HG03045 (cell line): ENCODE results near the gene CHD1L.
"Not testable (repeated sequence)": the region's sequence is repeated elsewhere in the genome, so short reads cannot be mapped to it uniquely, and the experiment has no call there.

Experiments
- ATAC-seq: cut with Tn5 transposase; IDR thresholded peaks from one replicate; pipeline ENCODE4 v1.9.1; 2021; ENCODE audit warnings: mild to moderate bottlenecking, moderate library complexity; ENCODE audit not compliant: unreplicated experiment

Gene CHD1L

DNA sequence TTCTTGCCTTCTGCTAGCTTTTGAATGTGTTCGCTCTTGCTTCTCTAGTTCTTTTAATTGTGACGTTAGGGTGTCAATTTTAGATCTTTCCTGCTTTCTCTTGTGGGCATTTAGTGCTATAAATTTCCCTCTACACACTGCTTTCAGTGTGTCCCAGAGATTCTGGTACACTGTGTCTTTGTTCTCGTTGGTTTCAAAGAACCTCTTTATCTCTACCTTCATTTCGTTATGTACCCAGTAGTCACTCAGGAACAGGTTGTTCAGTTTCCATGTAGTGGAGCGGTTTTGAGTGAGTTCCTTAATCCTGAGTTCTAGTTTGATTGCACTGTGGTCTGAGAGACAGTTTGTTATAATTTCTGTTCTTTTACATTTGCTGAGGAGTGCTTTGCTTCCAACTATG is 11.5 kb upstream of the CHD1L start:
- not testable (repeated sequence) for ATAC-seq

DNA sequence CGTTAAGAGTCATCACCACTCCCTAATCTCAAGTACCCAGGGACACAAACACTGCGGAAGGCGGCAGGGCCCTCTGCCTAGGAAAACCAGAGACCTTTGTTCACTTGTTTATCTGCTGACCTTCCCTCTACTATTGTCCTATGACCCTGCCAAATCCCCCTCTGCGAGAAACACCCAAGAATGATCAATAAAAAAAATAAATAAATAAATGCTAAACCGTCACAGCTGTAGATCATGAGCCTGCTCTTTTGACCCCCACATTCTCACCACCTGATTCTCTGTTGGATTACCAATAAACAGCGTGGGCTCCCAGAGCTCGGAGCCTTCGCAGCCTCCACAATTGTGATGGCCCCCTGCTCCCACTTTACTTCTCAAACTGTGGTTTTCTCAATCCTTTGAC is 8.6 kb upstream of the CHD1L start:
- not testable (repeated sequence) for ATAC-seq

DNA sequence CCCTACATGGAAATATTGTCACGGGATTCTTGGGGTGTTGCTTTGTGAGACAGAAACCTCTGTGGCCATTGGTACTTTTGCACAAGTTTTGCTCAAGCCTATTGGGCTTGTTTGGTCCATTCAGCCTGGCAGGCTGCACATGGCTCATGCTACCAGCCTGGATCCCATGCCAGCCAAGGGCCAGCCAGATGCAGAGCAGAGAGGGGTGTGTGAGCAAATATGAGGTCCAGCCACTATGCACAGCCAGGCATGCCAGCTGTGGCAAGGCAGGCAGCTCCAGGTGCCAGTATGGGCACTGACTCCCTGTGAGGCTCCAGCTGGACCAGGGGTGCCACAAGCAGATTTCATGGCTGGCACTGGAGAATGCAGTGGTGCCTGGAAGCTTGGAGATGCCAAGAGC is 6.7 kb upstream of the CHD1L start:
- ATAC-seq: no peak

DNA sequence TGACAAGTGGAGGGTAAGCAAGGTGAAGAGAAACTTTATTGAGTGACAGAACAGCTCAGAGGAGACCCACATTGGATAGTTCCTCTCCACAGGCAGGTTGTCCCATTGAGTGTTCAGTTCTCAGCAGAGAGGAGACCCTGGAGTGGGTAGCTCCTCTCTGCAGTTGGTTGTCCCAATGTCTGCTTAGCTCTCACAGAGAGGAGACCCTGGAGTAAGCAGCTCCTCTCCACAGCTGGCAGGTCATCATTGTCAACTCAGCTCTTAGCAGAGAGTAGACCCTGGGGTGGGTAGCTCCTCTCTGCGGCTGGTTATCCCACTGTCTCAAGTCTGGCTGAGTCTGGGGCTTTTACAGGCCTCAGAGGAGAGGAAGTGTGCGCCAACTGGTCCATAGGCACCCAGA is 6.0 kb upstream of the CHD1L start:
- no peak for ATAC-seq

DNA sequence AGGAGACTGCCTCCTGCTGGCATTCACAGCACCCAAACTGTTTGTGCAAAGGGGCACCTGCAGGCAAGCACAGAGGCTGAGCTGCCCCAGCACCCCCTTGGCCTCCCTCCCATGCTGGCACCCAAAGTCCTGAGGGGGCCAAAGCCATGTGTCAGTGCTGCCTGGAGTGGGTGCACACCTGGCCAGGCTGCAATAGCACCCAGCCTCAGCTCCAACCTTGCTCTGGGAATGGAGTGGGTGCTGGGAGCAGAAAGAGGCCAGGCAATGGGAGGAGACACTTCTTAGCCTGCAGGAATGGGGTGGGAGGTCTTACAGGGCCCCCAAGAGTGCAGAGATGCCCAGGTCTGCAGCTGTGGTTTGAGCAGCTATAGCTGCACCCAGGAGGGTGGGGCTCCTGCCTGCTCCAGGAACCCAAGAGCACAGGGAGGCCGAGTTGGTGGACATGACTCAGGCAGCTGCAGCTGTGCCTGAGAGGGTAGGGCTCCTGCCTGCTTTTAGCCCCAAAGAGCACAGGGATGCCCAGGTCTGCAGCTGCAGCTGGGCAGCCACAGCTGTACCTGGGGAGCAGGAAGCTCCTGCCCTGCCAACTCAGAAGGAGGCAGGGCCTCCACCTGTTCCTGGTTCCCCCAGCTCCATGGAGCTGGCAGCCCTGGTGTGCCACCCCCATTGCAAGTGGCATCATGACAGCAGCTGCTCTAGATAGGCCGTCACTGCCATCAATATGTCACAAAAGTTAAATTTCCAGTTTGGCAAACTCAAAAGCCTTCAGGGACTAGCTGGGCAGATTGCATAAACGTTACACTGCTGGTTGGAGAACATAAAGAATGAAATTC is 5.3 kb upstream of the CHD1L start:
- no peak for ATAC-seq

DNA sequence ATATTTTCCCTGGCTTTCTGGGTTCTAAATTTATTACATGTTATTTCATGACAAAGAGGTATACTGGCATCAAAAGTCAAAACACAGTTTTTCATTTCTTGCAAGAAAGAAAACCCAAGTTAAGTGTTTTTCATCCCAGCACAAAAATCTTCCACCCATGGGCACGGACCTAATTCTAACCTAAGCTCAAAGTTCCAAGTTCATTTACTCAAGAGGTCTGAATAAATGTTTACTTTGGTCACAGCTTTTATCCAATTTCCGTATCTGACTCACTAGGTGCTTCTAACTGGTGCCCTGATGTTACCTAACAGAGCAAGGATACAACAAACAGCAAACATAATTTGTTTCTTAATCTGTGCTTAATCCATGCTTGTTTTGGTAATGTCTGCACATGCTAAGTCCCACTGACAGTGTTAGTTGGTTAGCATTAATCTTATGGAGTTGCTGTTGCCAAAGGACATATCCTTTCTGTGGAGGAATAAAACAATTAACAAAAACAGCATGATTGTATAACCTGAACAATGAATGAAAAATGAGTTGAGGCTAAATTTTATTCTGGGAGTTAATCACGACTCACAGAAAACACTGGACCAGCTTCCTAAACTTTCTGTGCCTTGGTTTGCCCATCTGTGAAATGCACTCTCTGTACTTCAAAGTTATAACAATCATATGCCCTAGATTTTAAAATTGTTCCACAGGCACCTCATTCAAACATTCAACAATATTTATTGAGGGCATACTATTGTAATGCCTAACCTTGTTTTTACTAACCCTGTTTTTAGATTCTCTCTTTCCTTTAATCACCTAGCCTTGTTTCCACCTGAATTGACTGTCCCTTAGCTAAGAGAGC is 4.2 kb upstream of the CHD1L start:
- ATAC-seq: no peak

DNA sequence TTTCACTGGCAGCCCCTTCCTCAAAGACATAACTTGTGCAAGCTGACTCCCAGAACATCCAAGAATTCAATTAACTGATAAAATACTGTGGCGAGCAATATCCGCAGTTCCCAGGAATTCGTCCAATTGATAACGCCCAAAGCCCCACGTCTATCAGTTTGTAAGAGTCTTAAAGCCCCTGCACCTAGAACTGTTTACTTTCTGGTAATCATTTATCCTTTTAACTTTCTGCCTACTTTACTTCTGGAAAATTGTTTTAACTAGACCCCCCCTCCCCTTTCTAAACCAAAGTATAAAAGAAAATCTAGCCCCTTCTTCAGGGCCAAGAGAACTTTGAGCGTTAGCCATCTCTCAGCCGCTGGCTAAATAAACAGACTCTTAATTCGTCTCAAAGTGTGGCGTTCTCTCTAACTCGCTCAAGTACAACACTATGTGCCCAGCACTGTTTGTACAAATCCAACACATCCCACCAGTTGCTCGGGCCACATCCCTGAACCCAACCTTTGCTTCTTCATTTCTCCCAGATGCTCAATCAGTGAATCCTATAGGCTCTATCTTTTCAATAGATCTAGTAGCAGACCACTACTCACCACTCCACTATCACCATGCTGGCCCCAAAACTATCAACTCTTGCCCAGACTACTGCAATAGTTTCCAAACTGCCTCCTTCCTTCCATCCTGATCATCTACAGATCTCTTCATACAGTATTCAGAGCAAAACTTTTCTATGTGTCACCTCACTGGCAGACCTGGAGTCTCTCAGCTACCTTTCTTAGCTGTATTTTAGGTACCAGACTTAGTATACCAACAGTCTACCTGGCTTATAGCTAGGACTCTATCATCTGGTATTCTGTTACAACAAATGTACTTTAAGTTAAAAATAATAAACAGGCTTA is 3.3 kb upstream of the CHD1L start:
- no peak for ATAC-seq

DNA sequence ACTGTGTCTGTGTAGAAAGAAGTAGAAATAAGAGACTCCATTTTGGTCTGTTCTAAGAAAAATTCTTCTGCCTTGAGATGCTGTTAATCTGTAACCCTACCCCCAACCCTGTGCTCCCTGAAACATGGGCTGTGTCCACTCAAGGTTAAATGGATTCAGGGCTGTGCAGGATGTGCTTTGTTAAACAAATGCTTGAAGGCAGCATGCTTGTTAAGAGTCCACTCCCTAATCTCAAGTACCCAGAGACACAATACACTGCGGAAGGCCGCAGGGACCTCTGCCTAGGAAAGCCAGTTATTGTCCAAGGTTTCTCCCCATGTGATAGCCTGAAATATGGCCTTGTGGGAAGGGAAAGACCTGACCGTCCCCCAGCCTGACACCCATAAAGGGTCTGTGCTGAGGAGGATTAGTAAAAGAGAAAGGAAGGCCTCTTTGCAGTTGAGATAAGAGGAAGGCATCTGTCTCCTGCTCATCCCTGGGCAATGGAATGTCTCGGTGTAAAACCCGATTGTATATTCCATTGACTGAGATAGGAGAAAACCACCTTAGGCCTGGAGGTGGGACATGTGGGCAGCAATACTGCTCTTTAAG is 2.3 kb upstream of the CHD1L start:
- not testable (repeated sequence) for ATAC-seq

DNA sequence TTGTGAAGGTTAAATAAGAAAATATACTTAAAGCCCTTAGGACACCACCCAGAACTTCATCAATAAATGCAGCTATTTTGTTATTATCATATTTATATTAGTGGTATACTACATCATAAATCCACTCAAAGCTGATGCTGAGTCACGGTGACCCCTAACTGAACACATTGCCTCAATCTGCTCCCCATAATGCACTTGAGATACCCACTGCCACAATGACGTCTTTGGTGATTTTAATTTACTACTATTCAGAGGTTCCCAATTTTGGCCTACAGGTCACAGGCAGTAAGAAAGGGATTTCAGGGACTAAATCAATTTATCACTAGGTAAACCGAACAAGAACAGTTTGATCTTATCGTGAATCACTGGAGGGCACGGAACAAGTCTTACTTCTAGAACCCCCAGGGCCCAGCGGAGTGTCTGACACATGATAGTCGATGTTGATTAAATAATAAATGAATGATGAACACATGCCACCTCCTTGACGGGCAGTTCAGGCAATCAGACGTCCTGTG is 493 bp upstream of the CHD1L start:
- no peak for ATAC-seq

DNA sequence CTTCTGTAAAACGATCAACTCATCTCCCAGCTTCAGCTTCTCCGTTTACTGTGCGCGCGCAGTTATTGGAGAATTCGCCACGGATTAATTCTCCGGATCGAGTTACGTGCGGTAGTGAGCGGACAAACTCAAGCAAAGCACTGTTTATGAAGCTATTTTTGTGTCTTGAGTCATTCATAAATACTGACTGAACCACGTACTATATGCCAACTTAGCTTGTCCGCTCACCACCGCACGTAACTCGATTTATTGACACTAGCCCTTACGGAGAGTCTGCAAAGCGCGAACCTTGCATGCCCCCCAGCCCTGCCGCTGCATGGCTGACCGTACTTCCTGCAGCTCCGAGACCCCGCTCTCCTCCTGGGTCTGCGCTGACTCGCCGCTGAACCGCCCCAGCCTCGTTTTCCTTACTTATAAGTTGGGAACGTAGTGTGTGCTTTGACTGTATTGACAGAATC is 773 bp downstream of the CHD1L start:
- peak; percentile 17 for ATAC-seq

DNA sequence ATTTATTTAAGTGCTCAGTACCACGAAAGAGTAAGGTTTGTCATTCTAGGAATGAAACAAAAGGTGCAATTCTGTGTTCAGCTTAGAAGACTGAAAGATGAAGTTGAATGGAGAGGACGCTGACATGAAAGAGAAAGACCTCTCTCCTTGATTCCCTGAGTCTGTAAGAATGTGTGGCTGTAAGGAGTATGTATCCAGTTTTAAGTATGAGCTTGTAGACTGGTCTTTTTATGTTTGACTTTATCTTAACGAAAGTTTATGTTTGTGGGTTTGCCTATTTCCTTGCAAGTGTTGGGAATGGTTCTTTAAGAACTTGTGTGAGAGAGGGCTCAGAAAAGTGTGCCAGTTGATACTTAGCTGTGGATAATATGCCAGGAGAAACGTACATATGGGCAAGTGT is 1.4 kb downstream of the CHD1L start:
- no peak for ATAC-seq

DNA sequence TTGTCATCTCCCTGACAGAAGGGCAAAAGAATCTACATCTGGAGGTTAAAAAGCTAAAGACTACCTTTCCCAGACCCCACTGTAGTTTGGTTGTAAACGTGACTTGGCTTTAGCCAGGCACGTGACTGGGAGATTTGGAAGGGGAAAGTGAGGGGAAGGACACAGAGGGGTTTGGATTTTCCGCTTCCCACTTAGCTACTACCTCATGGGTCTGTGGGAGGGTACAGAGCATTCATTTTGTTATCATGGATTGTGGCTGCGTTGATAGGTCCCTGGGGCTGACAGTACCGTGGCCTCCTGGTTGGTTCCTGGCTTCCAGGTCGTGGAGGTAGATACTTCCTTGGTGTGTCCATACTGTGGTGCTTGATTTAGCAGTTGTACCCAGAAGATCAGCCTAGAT is 2.6 kb downstream of the CHD1L start:
- no peak for ATAC-seq

DNA sequence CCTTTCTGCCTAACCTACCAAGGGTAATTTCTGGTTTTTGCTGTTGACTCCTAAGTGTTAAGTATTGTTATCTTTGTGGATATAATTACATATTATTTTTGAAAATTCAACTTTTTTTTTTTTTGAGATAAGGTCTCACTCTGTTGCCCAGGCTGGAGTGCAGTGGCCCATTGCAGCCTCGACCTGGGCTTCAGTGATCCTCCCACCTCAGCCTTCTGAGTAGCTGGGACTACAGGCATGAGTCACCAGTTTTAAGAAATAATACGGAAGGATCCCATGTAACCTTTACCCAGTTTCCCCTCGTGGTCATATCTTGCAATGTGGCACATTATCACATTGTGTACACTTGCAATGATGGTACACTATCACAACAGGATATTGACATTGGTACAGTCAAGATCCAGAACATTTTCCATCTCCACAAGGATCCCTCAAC is 3.1 kb downstream of the CHD1L start:
- ATAC-seq: no peak

DNA sequence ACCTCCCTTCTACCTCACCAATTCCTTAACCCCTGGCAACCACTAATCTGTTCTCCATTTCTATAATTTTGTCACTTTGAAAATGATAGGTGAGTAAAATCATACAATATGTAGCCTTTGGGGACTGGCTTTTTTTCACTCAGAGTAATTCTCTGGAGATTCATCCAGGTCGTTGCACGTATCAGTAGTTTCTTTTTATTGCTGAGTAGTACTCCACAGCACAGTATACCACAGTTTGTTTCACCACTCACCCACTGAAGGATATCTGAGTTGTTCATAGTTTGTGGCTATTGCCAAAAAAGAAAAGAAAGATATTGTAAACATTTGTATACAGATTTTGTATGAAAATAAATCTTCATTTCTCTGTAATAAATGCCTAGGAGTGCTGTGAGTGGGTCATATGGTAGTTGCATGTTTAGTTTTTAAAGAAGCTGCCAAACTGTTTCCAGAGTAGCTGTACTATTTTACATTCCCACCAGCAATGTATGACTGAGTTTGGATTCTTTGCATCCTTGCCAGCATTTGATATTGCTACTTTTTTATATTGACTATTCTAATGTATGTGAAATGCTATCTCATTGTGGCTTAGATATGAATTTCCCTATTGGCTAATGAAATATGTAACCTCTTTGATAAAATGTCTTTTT is 3.7 kb downstream of the CHD1L start:
- ATAC-seq: no peak

DNA sequence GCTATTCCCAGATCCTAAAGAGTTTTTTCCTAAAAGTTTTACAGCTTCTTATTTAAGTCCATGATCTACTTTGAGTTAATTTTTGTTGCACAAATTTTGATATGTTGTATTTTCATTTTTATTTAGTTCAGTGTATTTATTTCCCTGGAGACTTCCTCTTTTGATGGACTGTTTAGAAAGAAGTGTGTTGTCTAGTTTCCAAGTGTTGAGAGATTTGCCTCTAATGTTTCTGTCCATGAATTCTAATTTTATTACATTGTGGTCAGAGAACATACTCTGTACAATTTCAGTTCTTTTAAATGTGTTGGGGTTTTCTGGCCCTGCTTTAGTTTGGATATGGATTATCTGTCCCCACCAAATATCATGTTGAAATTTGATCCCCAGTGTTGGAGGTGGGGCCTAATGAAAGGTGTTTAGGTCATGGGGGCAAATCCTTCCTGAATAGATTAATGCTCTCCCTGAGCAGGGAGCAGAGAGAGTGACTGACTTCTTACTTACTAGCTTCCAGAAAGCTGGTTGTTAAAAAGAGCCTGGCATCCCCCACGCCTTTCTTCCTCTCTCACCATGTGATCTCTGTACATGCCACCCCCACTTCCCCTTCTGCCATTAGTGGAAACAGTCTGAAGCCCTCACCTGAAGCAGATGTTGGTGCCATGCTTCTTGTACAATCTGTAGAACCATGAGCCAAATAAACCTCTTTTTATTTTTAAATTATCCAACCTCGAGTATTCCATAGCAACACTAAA is 4.6 kb downstream of the CHD1L start:
- no peak for ATAC-seq

DNA sequence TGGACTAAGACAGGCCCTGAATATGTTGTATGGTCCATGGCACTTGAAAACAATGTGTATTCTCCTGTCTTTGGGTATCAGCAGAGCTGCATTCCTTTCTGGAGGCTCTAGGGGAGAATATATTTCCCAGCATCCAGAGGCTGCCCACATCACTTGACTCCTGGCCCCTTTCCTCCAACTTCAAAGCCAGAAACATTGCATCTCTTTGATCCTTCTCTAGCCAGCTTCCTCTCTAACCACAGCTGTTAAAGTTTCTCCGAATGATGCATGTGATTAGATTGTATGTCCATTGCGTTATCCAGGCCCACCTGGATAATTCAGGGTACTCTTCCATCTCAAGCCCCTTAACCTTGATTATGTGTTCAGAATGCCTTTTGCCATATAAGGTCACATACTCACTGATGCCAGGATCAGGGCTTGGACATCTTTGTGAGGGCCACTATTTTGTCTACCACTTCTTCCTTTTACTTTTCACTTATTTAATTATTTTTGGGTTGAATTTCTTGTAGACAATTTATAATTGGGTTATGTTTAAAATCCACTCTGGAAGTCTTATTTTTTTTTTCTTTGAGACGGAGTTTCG is 5.3 kb downstream of the CHD1L start:
- ATAC-seq: no peak

DNA sequence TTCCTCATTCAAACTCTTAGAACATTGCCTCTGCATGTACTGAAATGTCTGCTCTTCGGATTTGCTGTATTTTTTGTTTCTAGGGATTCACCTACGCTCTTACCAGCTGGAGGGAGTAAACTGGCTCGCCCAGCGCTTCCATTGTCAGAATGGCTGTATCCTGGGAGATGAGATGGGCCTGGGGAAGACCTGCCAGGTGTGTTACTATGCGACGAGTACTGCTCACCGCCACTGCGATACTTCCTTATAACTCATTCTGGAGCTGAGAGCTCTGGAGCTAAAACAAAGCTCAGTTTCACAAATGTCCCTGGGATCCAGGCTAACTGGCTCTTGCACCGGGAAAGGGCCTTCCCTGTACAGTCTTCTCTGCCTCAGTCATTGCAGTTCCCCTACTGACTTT is 10.1 kb downstream of the CHD1L start:
- no peak for ATAC-seq

DNA sequence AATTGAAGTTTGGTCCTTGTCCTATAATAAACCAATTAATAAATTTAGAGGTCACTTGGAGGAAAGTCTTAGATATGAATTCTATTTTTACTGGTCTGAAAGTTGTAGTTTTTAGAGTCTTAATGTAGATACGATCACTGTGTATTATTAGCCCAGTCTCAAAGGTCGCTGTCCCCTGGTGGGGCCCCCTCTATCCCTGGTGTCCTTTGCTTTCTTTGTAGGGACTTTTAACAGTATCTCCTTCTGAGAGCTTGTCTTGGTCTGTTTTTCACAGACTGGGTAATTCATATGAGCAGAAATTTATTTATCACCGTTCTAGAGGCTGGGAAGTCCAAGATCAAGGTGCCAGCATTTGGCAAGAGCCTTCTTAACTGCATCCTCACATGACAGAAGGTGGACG is 18.5 kb downstream of the CHD1L start:
- no peak for ATAC-seq
